Activated naive CD4-positive, alpha-beta T cell treated with anti-CD3 and anti-CD28 coated beads, Interleukin-2, amount 50 U/mL, for 24 hours (primary cell): ENCODE results near the gene URGCP.
"Not testable (repeated sequence)": the region's sequence is repeated elsewhere in the genome, so short reads cannot be mapped to it uniquely, and the experiment has no call there.

ENCODE experiments used
- H3K27ac Mint-ChIP-seq: one replicate; pipeline ENCODE4 v1.8.0; 2021; ENCODE audit warnings: mild to moderate bottlenecking, mixed read lengths
- H3K27me3 Mint-ChIP-seq: one replicate; pipeline ENCODE4 v1.8.0; 2021; ENCODE audit warnings: mixed read lengths
- H3K36me3 Mint-ChIP-seq: one replicate; pipeline ENCODE4 v1.8.0; 2021; ENCODE audit warnings: mixed read lengths
- H3K4me1 Mint-ChIP-seq: one replicate; pipeline ENCODE4 v1.8.0; 2021; ENCODE audit warnings: mixed read lengths
- H3K4me3 Mint-ChIP-seq: one replicate; pipeline ENCODE4 v1.8.0; 2021; ENCODE audit warnings: mild to moderate bottlenecking, mixed read lengths
- H3K9me3 Mint-ChIP-seq: one replicate; pipeline ENCODE4 v1.8.0; 2021; ENCODE audit warnings: mixed read lengths

The URGCP gene

DNA sequence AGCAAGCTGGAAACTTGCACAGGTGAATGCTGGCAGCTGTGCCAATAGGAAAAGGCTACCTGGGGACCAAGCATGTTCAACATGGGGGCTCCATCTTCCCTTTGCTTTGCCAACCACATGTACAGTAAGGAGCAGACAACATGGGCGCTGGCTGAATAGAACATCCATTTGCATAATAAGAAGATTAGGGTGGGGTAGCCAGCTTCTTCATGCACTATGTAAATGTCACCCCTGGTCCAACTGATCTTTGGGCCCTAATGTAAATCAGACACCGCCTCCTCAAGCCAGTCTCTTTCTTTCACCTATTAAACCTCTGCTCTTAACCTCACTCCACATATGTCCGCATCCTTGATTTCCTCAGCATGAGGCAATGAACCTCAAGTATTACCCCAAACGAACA lies 63.1 kb downstream of the URGCP start:
- no peak overlapping the region for H3K27ac Mint-ChIP-seq
- H3K27me3 Mint-ChIP-seq = peaks cover 1% of the 10 kb centered on the region
- H3K4me1 Mint-ChIP-seq = peaks cover 6% of the 10 kb centered on the region
- no peaks in the 10 kb centered on the region for H3K36me3 Mint-ChIP-seq
- H3K9me3 Mint-ChIP-seq = no peaks in the 10 kb centered on the region
- no peak overlapping the region for H3K4me3 Mint-ChIP-seq

DNA sequence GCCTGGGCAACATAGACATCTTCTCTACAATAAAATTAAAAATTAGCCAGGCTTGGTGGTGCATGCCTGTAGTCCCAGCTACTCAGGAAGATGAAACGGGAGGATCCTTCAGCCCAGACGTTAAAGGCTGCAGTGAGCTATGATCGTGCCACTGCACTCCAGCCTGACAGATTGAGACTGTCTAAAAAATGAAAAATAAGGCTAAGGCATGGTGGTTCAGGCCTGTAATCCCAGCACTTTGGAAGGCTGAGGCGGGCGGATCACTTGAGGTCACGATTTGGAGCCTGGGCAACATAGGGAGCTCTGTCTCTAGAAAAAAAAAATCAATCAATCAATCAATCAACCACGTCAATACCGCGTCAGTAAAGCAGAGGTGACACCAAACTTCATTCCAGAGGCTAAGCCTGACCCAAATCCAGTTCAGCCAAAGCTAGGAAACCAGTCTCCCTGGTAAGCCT lies 68.2 kb downstream of the URGCP start:
- no peak overlapping the region for H3K27ac Mint-ChIP-seq

DNA sequence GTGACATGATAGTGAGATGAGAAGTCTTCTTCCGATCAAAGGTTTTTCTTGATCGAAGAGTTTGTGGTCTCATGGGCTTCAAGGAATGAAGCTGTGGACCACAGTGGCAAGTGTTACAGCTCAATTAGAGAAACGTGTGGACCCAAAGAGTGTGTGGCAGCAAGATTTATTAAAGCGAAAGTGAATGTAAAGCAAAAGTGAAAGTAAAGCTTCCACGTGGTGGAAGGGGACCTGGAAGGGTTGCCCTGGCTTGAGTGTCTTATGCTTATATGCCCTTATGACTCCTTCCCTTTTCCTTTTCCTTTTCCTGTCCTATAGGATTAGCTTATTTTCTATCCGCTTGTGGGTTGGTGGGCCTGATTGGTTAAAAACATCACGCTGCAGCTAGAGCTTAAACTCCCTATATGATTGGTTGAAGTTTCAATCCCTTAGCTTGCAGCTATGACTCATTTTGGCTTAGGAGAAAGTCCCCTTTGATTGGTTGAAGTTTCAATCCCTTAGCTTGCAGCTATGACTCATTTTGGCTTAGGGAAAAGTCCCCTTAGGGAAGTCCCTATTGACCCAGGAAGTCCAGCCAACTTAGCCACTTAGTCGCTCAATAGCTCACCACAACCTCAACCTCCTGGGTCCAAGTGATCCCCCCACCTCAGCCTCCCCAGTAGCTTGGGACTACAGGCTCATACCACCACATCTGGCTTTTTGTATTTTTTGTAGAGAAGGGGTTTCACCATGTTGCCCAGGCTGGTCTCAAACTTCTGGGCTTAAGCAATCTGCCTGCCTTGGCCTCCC lies 71.7 kb downstream of the URGCP start:
- H3K36me3 Mint-ChIP-seq = peaks cover 2% of the 10 kb centered on the region
- H3K9me3 Mint-ChIP-seq = no peaks in the 10 kb centered on the region
- H3K4me3 Mint-ChIP-seq = peak overlapping the region; percentile 74
- H3K4me1 Mint-ChIP-seq = peaks cover 18% of the 10 kb centered on the region
- H3K27ac Mint-ChIP-seq = peak overlapping the region; percentile 94
- H3K27me3 Mint-ChIP-seq = no peaks in the 10 kb centered on the region

More for the DNA sequence above, 68.2 kb downstream of the URGCP start:
- H3K27me3 Mint-ChIP-seq = no peaks in the 10 kb centered on the region
- peaks cover 18% of the 10 kb centered on the region for H3K4me1 Mint-ChIP-seq
- peaks cover 2% of the 10 kb centered on the region for H3K36me3 Mint-ChIP-seq
- H3K4me3 Mint-ChIP-seq = no peak overlapping the region
- H3K9me3 Mint-ChIP-seq = no peaks in the 10 kb centered on the region

DNA sequence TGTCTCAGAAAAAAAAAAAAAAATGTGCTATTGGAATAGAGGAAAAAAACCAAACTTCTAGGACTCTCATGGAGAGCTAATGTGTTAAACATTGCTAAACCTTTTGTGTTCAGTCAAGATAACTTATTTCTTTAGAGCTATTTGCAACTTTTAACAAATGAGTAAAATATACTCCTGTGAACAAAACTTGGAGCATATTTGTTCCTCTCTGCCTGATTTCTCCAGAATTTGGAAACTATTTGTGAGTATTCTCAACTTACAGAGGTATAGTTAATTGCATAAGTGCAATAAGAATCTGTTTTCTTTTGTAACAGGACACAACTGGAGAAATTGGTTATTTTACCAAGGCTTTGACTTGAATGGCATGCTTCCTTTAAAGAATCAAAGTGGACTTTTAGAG lies 75.5 kb downstream of the URGCP start:
- H3K4me1 Mint-ChIP-seq = peaks cover 12% of the 10 kb centered on the region
- H3K36me3 Mint-ChIP-seq, H3K4me3 Mint-ChIP-seq, H3K27me3 Mint-ChIP-seq, H3K9me3 Mint-ChIP-seq, H3K27ac Mint-ChIP-seq: not testable (repeated sequence)
